CD14-positive monocyte (primary cell): Measurements from ENCODE around the gene MEI1. TPM values are rescaled to one million over a fixed set of nuclear protein-coding genes. Genes with fewer than 3 reads are reported as not detected.

ENCODE experiments used
- DNase-seq, 3 donors: peaks; one replicate each; pipeline ENCODE4 v3.0.0-alpha.2; 2011 to 2022
- H2AFZ ChIP-seq: 2 replicates; pipeline ENCODE4 v1.6.0; 2012; ENCODE audit warnings: mild to moderate bottlenecking, low read depth, low read length, inconsistent platforms; ENCODE audit not compliant: insufficient read depth, poor library complexity, severe bottlenecking
- H3K27ac ChIP-seq, 2 donors: 1 replicate in 1 of 2; 2 replicates in 1 of 2; pipeline ENCODE4 v1.5.1; 2012 to 2013; ENCODE audit warnings: low read length in 2 of 2, control low read depth in 1 of 2, inconsistent platforms in 1 of 2, low read depth in 1 of 2, mild to moderate bottlenecking in 1 of 2
- H3K27me3 ChIP-seq, 2 donors: one replicate each; pipeline versions ENCODE4 v1.6.0 to v1.6.1; 2011 to 2013; ENCODE audit warnings: low read length in 2 of 2; ENCODE audit not compliant: control insufficient read depth in 2 of 2, insufficient read depth in 2 of 2
- H3K36me3 ChIP-seq, 2 donors: replicated peaks in 1 of 2; 1 replicate in 1 of 2; 2 replicates in 1 of 2; pipeline versions ENCODE4 v1.5.1 to v1.6.1; 2012 to 2013; ENCODE audit warnings: low read length in 2 of 2, control low read depth in 1 of 2, inconsistent platforms in 1 of 2, mild to moderate bottlenecking in 1 of 2; ENCODE audit not compliant: insufficient read depth in 2 of 2, control insufficient read depth in 1 of 2
- H3K4me1 ChIP-seq, 2 donors: 1 replicate in 1 of 2; 2 replicates in 1 of 2; pipeline versions ENCODE4 v1.5.1 to v1.6.1; 2012 to 2013; ENCODE audit warnings: low read length in 2 of 2, control low read depth in 1 of 2, inconsistent platforms in 1 of 2, mild to moderate bottlenecking in 1 of 2, moderate library complexity in 1 of 2; ENCODE audit not compliant: insufficient read depth in 2 of 2, control insufficient read depth in 1 of 2
- H3K4me2 ChIP-seq: replicated peaks from 2 replicates; pipeline ENCODE3; 2012; ENCODE audit warnings: low read length, moderate library complexity, mild to moderate bottlenecking; ENCODE audit not compliant: poor library complexity, severe bottlenecking; ENCODE audit errors: extremely low read depth
- H3K4me3 ChIP-seq, 3 experiments: fragments of 200-600 bp in 1 of 3; sonication (generic) in 1 of 3; replicated peaks in 1 of 3; 1 replicate in 2 of 3; 2 replicates in 1 of 3; pipeline ENCODE4 v1.5.1; 2011 to 2013; ENCODE audit warnings: low read length in 3 of 3, mild to moderate bottlenecking in 3 of 3, control low read depth in 2 of 3, low read depth in 2 of 3, inconsistent platforms in 1 of 3, moderate library complexity in 1 of 3
- H3K79me2 ChIP-seq: 2 replicates; pipeline ENCODE4 v1.6.0; 2012; ENCODE audit warnings: mild to moderate bottlenecking, control low read depth, inconsistent platforms, low read length, moderate library complexity; ENCODE audit not compliant: insufficient read depth
- H3K9ac ChIP-seq: 2 replicates; pipeline ENCODE4 v1.6.0; 2017; ENCODE audit warnings: low read length, mild to moderate bottlenecking; ENCODE audit not compliant: insufficient read depth, poor library complexity, severe bottlenecking
- H3K9me3 ChIP-seq, 2 donors: replicated peaks in 1 of 2; 1 replicate in 1 of 2; 2 replicates in 1 of 2; pipeline versions ENCODE4 v1.5.1 to v1.6.1; 2012 to 2013; ENCODE audit warnings: low read length in 2 of 2, control low read depth in 1 of 2; ENCODE audit not compliant: control insufficient read depth in 1 of 2, insufficient read depth in 1 of 2
- H4K20me1 ChIP-seq: 2 replicates; pipeline ENCODE4 v1.6.0; 2012; ENCODE audit warnings: mild to moderate bottlenecking, low read length, control low read depth, moderate library complexity; ENCODE audit not compliant: insufficient read depth
- H3K27ac Mint-ChIP-seq, 7 donors: one replicate each; pipeline ENCODE4 v1.8.0; 2020; ENCODE audit warnings: mild to moderate bottlenecking in 7 of 7, mixed read lengths in 7 of 7, moderate library complexity in 6 of 7, inconsistent platforms in 2 of 7
- H3K27me3 Mint-ChIP-seq, 3 donors: one replicate each; pipeline ENCODE4 v1.8.0; 2021 to 2022; ENCODE audit warnings: low read depth in 3 of 3, mild to moderate bottlenecking in 3 of 3, mixed read lengths in 3 of 3, moderate library complexity in 3 of 3, inconsistent platforms in 1 of 3
- H3K36me3 Mint-ChIP-seq, 2 donors: one replicate each; pipeline ENCODE4 v1.8.0; 2020; ENCODE audit warnings: mixed read lengths in 2 of 2, inconsistent platforms in 1 of 2, mild to moderate bottlenecking in 1 of 2
- H3K4me1 Mint-ChIP-seq: one replicate; pipeline ENCODE4 v1.8.0; 2020; ENCODE audit warnings: mild to moderate bottlenecking, mixed read lengths
- H3K4me3 Mint-ChIP-seq, 2 donors: one replicate each; pipeline ENCODE4 v1.8.0; 2020; ENCODE audit warnings: mild to moderate bottlenecking in 2 of 2, mixed read lengths in 2 of 2, moderate library complexity in 1 of 2
- H3K9me3 Mint-ChIP-seq, 7 donors: one replicate each; pipeline ENCODE4 v1.8.0; 2020 to 2022; ENCODE audit warnings: mixed read lengths in 7 of 7, mild to moderate bottlenecking in 6 of 7, moderate library complexity in 6 of 7, inconsistent platforms in 2 of 7
- WGBS: methylation state at CpG from one replicate; pipeline ENCODE4 v1.1.5; 2013; ENCODE audit warnings: missing lambda C conversion rate; ENCODE audit not compliant: insufficient coverage; 5-methylcytosine and 5-hydroxymethylcytosine counted together
- intact Hi-C, 2 donors: fragments of 100-400 bp; cut with micrococcal nuclease; formaldehyde crosslinking; loops; one replicate each; pipeline versions ENCODE4 v1.15.0 to v1.15.1; 2023
- polyA plus RNA-seq, 3 donors: library from polyadenylated mRNA; depleted of rRNA in 1 of 3; unstranded in 2 of 3; stranded (reverse) in 1 of 3; fragments of 300-500 nt in 2 of 3; fragments of >200 nt in 1 of 3; fragmentation: Illumina TruSeq in 2 of 3; gene quantifications; 1 replicate in 2 of 3; 2 replicates in 1 of 3; pipeline ENCODE4 v1.2.3, GENCODE V29; 2012 to 2021
- TF ChIP-seq, protein P1 (sequence below): fragments of 200-600 bp; IDR thresholded peaks from one replicate; pipeline ENCODE4 v1.8.0; 2022; ENCODE audit warnings: antibody characterized with exemption, mild to moderate bottlenecking

The MEI1 gene
- polyA plus RNA-seq, 3 donors, result 12.3 to 40.0 (median 37.0) TPM

DNA sequence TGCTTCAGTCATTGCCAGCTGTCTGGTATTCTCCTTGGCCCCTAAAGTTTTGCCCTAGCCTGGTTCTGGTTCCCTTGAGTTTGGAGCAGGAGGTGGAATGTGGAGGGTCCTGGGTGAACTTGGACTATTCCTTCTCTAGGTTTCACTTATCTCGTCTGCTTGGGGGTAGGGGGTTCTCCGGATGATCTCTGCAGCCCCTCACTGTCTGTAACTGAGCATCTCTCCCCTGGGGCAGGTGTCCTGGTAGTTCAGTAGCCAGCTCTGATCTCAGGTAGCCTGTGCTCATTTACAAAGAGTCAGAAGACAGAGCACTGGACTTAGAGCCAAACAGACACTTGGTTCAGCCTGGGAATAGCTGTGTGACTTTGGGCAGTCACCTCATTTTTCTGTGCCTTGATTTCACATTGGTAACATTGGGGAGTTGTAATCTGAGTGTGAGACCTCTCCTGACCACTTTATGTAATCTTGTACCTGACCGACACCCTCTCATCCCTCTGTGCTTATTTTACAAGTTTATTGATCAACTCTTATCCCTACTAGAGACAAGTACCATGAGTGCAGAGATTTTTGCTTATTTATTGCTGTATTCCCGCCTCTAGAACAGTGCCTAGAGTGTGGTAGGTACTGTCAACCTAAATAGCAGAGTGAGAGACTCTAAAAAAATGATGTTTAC is 102.0 kb downstream of the MEI1 start:
- H3K4me1 ChIP-seq, result peaks cover 29 to 39% of the 10 kb centered on the region in 2 donors
- peak overlapping the region; percentile 95 to 97 for H3K27ac ChIP-seq
- peaks cover 42% of the 10 kb centered on the region for H3K79me2 ChIP-seq
- peak overlapping the region; percentile 90 for H3K9ac ChIP-seq
- intact Hi-C loops, result loop anchor here (2.0 to 5.0 kb wide), 5 partner anchors 20 to 54 kb away; no protein-coding TSS in a partner anchor
- 30% methylated on average over 2 of the region's 4 CpGs for WGBS
- H3K27me3 ChIP-seq, result no peaks in the 10 kb centered on the region
- DNase-seq, result no peak
- no peaks in the 10 kb centered on the region for H3K9me3 ChIP-seq
- peak overlapping the region; percentile 77 for H3K4me2 ChIP-seq
- H3K27me3 Mint-ChIP-seq, result no peaks in the 10 kb centered on the region
- H3K36me3 ChIP-seq, result no peaks in the 10 kb centered on the region
- peak overlapping the region; percentile 87 for H2AFZ ChIP-seq
- peak overlapping the region; percentile 98 to 99 (median 98) for H3K27ac Mint-ChIP-seq
- TF ChIP-seq, protein P1, sequence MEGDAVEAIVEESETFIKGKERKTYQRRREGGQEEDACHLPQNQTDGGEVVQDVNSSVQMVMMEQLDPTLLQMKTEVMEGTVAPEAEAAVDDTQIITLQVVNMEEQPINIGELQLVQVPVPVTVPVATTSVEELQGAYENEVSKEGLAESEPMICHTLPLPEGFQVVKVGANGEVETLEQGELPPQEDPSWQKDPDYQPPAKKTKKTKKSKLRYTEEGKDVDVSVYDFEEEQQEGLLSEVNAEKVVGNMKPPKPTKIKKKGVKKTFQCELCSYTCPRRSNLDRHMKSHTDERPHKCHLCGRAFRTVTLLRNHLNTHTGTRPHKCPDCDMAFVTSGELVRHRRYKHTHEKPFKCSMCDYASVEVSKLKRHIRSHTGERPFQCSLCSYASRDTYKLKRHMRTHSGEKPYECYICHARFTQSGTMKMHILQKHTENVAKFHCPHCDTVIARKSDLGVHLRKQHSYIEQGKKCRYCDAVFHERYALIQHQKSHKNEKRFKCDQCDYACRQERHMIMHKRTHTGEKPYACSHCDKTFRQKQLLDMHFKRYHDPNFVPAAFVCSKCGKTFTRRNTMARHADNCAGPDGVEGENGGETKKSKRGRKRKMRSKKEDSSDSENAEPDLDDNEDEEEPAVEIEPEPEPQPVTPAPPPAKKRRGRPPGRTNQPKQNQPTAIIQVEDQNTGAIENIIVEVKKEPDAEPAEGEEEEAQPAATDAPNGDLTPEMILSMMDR, result no peak
- H3K4me1 Mint-ChIP-seq, result peaks cover 42% of the 10 kb centered on the region
- peaks cover 0 to 2% (median 0%) of the 10 kb centered on the region in 7 donors for H3K9me3 Mint-ChIP-seq
- H3K4me3 Mint-ChIP-seq, result peak overlapping the region; percentile 97 to 99
- H4K20me1 ChIP-seq, result no peaks in the 10 kb centered on the region
- peak overlapping the region; percentile 66 to 97 (median 72) for H3K4me3 ChIP-seq
- H3K36me3 Mint-ChIP-seq, result peaks cover 4 to 5% of the 10 kb centered on the region in 2 donors

DNA sequence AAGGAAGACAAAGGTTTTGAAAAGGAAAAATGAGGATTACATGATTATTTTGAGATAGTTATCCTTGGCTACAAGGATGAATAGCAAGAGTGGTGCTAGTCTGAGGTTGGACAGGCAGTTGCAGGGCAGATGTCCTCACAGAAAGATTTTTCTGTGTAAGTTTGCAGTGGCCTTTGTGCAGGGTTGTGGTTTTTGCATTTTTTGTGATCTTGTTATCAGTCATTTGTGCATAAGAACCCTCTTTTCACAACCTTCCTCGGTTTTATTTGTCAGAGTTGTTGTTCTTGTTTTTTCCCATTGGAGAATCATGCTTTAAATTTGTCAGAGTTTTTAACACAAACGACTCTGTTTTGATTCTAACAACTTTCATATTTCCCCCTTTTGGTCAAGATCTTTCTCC is 102.6 kb downstream of the MEI1 start:
- peak overlapping the region; percentile 77 for H3K4me2 ChIP-seq
- Mint-ChIP-seq H3K4me1 (peaks cover 42% of the 10 kb centered on the region), H3K4me3 (peak overlapping the region; percentile 97 to 99), H3K27ac (peak overlapping the region in 3 of 7 donors; percentile 1 to 99 (median 14)), H3K27me3 (no peaks in the 10 kb centered on the region), H3K36me3 (peaks cover 4 to 5% of the 10 kb centered on the region in 2 donors), H3K9me3 (peaks cover 0 to 2% (median 0%) of the 10 kb centered on the region in 7 donors)
- peak overlapping the region; percentile 90 for H3K9ac ChIP-seq
- peak overlapping the region in 2 of 3 experiments; percentile 66 to 97 for H3K4me3 ChIP-seq
- H3K27me3 ChIP-seq, result no peaks in the 10 kb centered on the region
- DNase-seq, result no peak
- no peak overlapping the region for H3K27ac ChIP-seq
- H3K9me3 ChIP-seq, result no peaks in the 10 kb centered on the region
- H3K79me2 ChIP-seq, result peaks cover 45% of the 10 kb centered on the region
- no peaks in the 10 kb centered on the region for H3K36me3 ChIP-seq
- peaks cover 29 to 39% of the 10 kb centered on the region in 2 donors for H3K4me1 ChIP-seq
- WGBS, result no CpG with 5 or more reads among the region's 2 CpGs
- intact Hi-C loops, result loop anchor here (2.0 to 5.0 kb wide), 5 partner anchors 21 to 55 kb away; no protein-coding TSS in a partner anchor
- H4K20me1 ChIP-seq, result no peaks in the 10 kb centered on the region
- TF ChIP-seq, protein P1, result no peak
- H2AFZ ChIP-seq, result no peak overlapping the region
